D721Med (cell line): ENCODE data around the gene MAPKAPK5.
"Not testable (repeated sequence)": the region's sequence is repeated elsewhere in the genome, so short reads cannot be mapped to it uniquely, and the experiment has no call there.

ENCODE experiments used
- DNase-seq: peaks from one replicate; pipeline ENCODE4 v3.0.0; 2011; ENCODE audit warnings: low spot score; ENCODE audit not compliant: insufficient read length
- FAIRE-seq: peaks from 2 replicates; lab custom pipeline; 2011; peaks lifted over from hg19 to GRCh38; lab: Jason Lieb, UNC
- TF ChIP-seq, protein P1 (sequence below): IDR thresholded peaks from 2 replicates; pipeline ENCODE4 v1.5.1; 2012; ENCODE audit warnings: mild to moderate bottlenecking, control low read depth; ENCODE audit not compliant: insufficient read depth; ENCODE audit errors: missing control alignments

MAPKAPK5 gene

DNA sequence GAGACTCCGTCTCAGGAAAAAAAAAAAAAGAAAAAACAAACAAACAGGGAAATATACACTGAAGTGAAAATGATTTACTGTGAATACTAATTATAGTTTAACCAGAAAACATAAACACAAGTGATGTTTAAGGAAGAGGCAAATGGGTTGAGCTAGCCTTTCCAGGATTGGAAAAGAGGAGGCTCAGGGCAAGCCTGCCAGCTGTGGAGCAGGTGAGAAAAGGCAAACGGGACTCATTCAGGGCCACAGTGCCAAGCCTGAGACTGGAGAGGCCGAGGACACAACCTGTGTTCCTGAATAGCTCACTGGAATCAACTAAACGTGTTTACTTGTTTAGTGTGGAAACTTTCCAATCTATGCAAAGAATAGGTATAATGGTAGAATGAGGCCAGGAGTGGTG lies 35.7 kb upstream of the MAPKAPK5 start:
- DNase-seq (no peak), FAIRE-seq (no peak)
- TF ChIP-seq, protein P1, sequence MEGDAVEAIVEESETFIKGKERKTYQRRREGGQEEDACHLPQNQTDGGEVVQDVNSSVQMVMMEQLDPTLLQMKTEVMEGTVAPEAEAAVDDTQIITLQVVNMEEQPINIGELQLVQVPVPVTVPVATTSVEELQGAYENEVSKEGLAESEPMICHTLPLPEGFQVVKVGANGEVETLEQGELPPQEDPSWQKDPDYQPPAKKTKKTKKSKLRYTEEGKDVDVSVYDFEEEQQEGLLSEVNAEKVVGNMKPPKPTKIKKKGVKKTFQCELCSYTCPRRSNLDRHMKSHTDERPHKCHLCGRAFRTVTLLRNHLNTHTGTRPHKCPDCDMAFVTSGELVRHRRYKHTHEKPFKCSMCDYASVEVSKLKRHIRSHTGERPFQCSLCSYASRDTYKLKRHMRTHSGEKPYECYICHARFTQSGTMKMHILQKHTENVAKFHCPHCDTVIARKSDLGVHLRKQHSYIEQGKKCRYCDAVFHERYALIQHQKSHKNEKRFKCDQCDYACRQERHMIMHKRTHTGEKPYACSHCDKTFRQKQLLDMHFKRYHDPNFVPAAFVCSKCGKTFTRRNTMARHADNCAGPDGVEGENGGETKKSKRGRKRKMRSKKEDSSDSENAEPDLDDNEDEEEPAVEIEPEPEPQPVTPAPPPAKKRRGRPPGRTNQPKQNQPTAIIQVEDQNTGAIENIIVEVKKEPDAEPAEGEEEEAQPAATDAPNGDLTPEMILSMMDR: no peak

DNA sequence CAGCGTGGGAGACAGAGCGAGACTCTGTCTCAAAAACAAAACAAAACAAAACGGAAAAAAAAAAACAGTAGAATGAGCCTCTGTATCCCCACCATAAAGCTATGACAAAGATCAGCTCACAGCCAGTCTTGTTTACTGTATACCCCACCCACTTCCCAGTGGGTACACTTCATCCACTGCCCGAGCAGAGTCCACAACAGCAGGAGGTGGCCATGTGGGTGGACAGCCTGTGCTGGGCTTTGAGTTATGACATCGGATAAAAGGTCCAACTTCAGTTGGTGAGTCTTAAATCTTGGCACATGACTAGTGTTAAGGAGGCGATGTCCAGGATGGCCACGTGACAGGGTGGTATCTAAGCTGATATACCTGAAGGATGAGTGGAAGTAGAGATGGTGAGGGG lies 34.8 kb upstream of the MAPKAPK5 start:
- no peak for FAIRE-seq
- TF ChIP-seq, protein P1: no peak
- no peak for DNase-seq

DNA sequence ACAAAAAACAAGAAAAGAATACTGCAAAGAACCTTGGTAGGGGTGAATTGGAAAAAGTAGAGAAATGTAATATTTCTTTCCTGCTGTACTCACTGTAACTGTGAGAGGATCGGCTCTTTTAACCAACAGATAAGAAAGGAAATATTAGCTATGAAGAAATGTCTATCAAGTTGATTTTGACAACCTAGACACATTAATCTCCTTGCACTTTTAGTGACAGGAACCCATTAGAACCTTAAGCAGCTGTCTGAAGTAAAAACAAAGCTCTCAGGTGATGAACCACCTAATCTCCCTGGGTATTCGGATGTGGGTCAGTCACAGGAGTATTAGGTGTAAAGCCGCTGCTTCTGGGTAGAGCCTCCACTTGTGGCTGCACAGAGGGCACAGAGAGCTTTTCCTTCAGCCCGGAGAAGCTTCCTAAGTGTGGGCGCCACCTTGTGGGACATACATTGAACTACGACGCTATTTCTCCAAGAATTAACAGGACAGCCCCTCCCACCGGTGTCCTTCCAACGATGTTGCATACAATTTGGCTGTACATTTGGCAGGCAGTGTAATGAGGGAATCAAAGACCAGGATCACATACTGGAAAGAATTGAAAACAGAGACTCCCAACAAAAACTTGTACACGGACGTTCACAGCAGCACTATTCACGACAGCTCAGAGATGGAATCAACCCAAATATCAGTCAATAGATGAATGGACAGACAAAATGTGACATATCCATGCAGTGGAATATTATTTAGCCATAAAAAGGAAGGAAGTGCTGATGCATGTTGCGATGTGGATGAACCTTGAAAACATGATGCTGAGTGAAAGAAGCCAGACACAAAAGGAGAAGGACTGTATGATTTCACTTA lies 28.9 kb upstream of the MAPKAPK5 start:
- TF ChIP-seq, protein P1: peak; percentile 89
- DNase-seq (peak; percentile 66), FAIRE-seq (no peak)

DNA sequence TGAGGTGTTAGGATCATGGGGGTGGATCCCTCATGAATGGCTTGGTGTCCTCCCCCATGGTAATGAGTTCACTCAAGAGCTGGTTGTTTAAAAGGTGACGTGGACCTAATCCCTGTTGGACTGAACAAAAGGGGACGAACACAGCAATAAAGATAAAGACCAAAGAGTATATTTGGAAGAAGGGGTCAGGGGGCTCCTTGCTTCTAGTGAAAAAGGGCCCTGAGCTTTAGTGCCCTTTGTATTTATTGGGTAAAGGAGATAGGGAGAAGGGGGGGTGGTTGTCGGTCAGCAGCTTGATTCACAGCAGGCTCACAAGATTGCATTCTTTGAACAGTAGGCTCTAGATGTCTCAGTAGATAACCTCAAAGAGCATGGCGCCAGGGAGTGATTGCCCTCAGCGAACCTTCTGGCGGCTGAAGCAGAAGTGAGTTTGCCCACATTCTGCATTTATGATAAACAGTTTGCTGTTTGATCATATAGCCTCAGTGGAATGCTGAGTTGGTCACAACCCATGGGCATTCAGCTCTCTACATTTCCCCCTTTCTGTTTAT lies 25.9 kb upstream of the MAPKAPK5 start:
- DNase-seq (no peak), FAIRE-seq (no peak)
- TF ChIP-seq, protein P1: no peak

DNA sequence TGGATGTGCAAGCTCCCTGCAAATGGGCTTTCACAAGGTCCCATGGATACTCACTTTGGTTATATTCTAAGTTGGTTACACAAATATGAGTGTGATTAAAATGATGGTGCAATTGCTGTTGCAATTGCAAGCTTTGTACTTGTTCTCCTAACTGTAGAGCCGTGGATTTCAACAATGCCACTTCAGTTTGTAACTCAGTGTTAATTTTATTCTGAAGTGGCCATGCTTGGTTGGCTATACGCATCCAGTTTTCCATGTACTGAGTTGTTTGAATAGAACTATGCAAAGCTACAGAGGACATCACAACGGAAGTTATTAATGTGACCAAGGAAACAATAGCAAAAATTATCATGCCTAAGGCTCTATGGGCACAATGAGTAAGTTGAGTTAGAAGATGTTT lies 25.1 kb upstream of the MAPKAPK5 start:
- not testable (repeated sequence) for DNase-seq, FAIRE-seq

DNA sequence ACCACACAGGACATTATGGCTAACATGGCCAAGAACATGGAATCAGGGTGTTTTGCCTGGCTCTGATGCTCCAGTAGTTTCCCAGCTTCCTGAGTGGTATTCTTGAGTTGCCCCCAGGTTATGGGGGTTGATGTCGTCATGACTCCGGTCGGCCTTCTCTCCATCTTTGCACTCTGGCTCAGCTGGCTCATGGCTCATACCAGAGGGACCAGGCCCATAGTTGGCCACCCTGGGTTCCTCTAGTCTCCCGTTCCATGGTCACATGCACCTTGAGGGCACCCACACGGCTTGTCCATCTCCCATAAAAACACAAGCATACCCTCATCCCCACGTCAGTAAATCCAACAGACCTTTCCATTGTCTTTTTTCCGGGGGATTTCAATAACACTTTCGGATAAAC lies 23.7 kb upstream of the MAPKAPK5 start:
- no peak for FAIRE-seq
- TF ChIP-seq, protein P1: no peak

DNA sequence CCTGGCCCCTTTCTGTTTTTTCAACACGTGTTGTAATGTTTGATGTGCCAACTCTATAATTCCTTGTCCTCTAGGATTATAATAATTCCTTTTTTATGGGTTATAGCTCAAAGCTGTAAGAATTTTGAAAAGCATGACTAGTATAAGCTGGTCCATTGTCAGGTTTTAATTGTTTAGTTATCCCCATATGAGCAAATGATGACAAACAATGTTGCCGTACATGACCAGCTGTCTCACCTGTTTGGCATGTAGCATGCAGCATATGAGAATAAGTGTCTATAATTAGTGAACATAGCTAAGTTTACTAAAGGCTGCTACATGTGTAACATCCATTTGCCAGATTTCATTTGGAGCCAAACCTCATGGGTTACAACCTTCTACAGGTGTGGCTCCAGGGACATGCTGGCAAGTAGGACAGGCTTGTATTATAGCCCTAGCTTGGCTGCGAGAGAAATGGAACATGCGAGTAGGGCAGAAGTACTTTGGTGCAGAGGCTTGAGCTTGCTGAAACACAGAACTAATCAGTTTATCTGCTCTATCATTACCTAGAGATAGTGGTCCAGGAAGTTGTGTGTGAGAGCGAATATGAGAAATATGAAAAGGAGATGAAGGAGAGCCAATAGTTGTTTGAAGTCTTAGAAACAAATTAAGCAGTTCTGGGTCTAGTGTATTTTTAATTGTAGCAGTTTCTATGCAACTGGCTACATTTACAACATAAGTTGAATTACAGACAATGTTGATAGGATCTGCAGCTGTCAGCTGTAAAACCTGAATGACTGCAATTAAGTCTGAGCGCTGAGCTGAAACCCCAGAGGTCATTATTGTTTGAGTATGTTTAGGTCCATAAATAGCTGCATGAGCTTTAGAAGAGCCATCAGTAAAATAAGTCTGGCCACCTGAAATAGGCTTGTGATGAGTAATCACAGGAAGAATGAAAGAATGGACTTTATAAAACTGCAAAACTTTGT lies 22.6 kb upstream of the MAPKAPK5 start:
- no peak for DNase-seq
- TF ChIP-seq, protein P1: no peak

More for the DNA sequence above, 23.7 kb upstream of the MAPKAPK5 start:
- DNase-seq: no peak

DNA sequence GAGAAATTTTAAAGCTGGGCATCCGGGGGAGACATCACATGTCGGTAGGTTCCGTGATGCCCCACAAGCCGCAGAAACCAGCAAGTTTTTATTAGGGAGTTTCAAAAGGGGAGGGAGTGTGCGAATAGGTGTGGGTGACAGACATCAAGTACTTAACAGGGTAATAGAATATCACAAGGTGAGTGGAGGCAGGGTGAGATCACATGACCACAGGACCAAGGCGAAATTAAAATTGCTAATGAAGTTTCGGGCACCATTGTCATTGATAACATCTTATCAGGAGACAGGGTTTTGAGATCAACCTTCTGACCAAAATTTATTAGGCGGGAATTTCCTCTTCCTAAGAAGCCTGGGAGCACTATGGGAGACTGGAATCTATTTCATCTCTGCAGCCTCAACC lies 21.2 kb upstream of the MAPKAPK5 start:
- FAIRE-seq, DNase-seq: not testable (repeated sequence)

More for the DNA sequence above, 22.6 kb upstream of the MAPKAPK5 start:
- no peak for FAIRE-seq
